Stomach (tissue), 9 donors: ENCODE measurements around the gene SHANK1. TPM values are rescaled to one million over a fixed set of nuclear protein-coding genes. Genes with fewer than 3 reads are reported as not detected.

Source experiments
- DNase-seq, 2 donors: peaks; one replicate each; pipeline versions ENCODE4 v3.0.0 to v3.0.0-alpha.2; 2013 to 2019
- H3K27ac ChIP-seq, 5 donors: fragments of 200-600 bp in 4 of 5; sonication (generic) in 4 of 5; one replicate each; pipeline ENCODE4 v1.5.1; 2013 to 2019; ENCODE audit warnings: mild to moderate bottlenecking in 1 of 5, moderate library complexity in 1 of 5
- H3K27me3 ChIP-seq, 3 donors: fragments of 200-600 bp; sonication (generic); one replicate each; pipeline ENCODE4 v1.5.1; 2017 to 2019; ENCODE audit warnings: mixed run types in 1 of 3
- H3K36me3 ChIP-seq, 4 donors: fragments of 200-600 bp; sonication (generic); 1 replicate in 3 of 4; 2 replicates in 1 of 4; pipeline ENCODE4 v1.5.1; 2016 to 2019
- H3K4me1 ChIP-seq, 4 donors: fragments of 200-600 bp; sonication (generic); one replicate each; pipeline ENCODE4 v1.5.1; 2016 to 2019
- H3K4me3 ChIP-seq, 4 donors: fragments of 200-600 bp; sonication (generic) in 3 of 4; one replicate each; pipeline ENCODE4 v1.5.1; 2016 to 2019; ENCODE audit warnings: mild to moderate bottlenecking in 1 of 4
- H3K9me3 ChIP-seq, 4 donors: fragments of 200-600 bp; sonication (generic); one replicate each; pipeline ENCODE4 v1.5.1; 2016 to 2019
- EP300 ChIP-seq: sonication (generic); formaldehyde crosslinking; IDR thresholded peaks from one replicate; pipeline ENCODE4 v1.6.1; 2017; ENCODE audit warnings: antibody characterized with exemption
- POLR2A ChIP-seq, 4 donors: fragments of 450-650 bp; IDR thresholded peaks; one replicate each; pipeline ENCODE4 v1.6.1; 2016; ENCODE audit warnings: antibody characterized with exemption in 4 of 4, control low read depth in 2 of 4, mild to moderate bottlenecking in 1 of 4, moderate library complexity in 1 of 4
- POLR2AphosphoS5 ChIP-seq, 3 donors: sonication (generic); formaldehyde crosslinking; IDR thresholded peaks; one replicate each; pipeline ENCODE4 v1.6.1; 2016; ENCODE audit warnings: antibody characterized with exemption in 3 of 3
- WGBS, 5 donors: extraction: QIAGEN DNeasy Blood & Tissue Kit in 3 of 5; methylation state at CpG; one replicate each; pipeline versions ENCODE4 v1.1.5 to v1.1.7; 2013 to 2018; 5-methylcytosine and 5-hydroxymethylcytosine counted together
- intact Hi-C: fragments of 100-400 bp; cut with DNase I; formaldehyde crosslinking; loops from one replicate; pipeline ENCODE4 v1.15.1; 2023; ENCODE audit warnings: low total_unique reads
- polyA plus RNA-seq, 3 donors: library from polyadenylated mRNA; stranded (reverse); fragments of 200-250 nt; gene quantifications; one replicate each; pipeline ENCODE4 v1.2.3, GENCODE V29; 2013
- total RNA-seq, 5 donors: library from RNA; depleted of rRNA; stranded (reverse); fragments of >200 nt; gene quantifications; one replicate each; pipeline versions ENCODE4 v1.1.0 to v1.2.3, GENCODE V29; 2014 to 2016
- TF ChIP-seq, protein P1 (sequence below), 7 experiments: fragments of 450-650 bp in 4 of 7; fragments of 200-600 bp in 3 of 7; sonication (generic) in 3 of 7; IDR thresholded peaks; one replicate each; pipeline ENCODE4 v1.5.1; 2016 to 2019; ENCODE audit warnings: antibody characterized with exemption in 7 of 7, control low read depth in 2 of 7, mild to moderate bottlenecking in 1 of 7
- donor health status: healthy with polysubstance abuse.
- donor health status: Bipolar disorder and iron deficiency.
- donor health status: healthy.

SHANK1 gene
- total and polyA plus RNA-seq, 8 donors = 0.15 to 1.5 (median 0.67) TPM; not detected in 4

- Histone ChIP-seq H3K27me3 (peaks cover 0 to 65% (median 17%) of the 10 kb centered on the region in 3 donors), H3K27ac (no peak overlapping the region), H3K4me3 (no peak overlapping the region), H3K9me3 (peaks cover 7 to 40% (median 35%) of the 10 kb centered on the region in 4 donors), H3K36me3 (no peaks in the 10 kb centered on the region), H3K4me1 (peaks cover 0 to 4% (median 2%) of the 10 kb centered on the region in 4 donors)
- DNase-seq = no peak
- 88 to 99% (median 98%) methylated on average over 2 of the region's 2 CpGs for WGBS, 5 donors
- intact Hi-C loops = no loop called here
- TF ChIP-seq POLR2AphosphoS5 (IDR thresholded peaks at IDR 0.05) = no peak
- TF ChIP-seq POLR2A (IDR thresholded peaks at IDR 0.05) = no peak
- TF ChIP-seq EP300 = no peak
- TF ChIP-seq, protein P1, sequence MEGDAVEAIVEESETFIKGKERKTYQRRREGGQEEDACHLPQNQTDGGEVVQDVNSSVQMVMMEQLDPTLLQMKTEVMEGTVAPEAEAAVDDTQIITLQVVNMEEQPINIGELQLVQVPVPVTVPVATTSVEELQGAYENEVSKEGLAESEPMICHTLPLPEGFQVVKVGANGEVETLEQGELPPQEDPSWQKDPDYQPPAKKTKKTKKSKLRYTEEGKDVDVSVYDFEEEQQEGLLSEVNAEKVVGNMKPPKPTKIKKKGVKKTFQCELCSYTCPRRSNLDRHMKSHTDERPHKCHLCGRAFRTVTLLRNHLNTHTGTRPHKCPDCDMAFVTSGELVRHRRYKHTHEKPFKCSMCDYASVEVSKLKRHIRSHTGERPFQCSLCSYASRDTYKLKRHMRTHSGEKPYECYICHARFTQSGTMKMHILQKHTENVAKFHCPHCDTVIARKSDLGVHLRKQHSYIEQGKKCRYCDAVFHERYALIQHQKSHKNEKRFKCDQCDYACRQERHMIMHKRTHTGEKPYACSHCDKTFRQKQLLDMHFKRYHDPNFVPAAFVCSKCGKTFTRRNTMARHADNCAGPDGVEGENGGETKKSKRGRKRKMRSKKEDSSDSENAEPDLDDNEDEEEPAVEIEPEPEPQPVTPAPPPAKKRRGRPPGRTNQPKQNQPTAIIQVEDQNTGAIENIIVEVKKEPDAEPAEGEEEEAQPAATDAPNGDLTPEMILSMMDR (IDR thresholded peaks at IDR 0.05) = no peak
Observed at GRCh38 chr19:50633973-50634372, 85.6 kb downstream of the SHANK1 start.

- no peak overlapping the region for H3K27ac ChIP-seq
- intact Hi-C loops = no loop called here
- H3K9me3 ChIP-seq = peaks cover 7 to 40% (median 35%) of the 10 kb centered on the region in 4 donors
- H3K4me3 ChIP-seq = no peak overlapping the region
- WGBS, 5 donors = 58 to 82% (median 74%) methylated on average over 2 of the region's 2 CpGs
- H3K4me1 ChIP-seq = no peaks in the 10 kb centered on the region
- H3K27me3 ChIP-seq = peaks cover 0 to 59% (median 12%) of the 10 kb centered on the region in 3 donors
- DNase-seq = no peak
- no peak for TF ChIP-seq POLR2A (IDR thresholded peaks at IDR 0.05)
- no peak for TF ChIP-seq POLR2AphosphoS5 (IDR thresholded peaks at IDR 0.05)
- TF ChIP-seq, protein P1 (IDR thresholded peaks at IDR 0.05) = no peak
- TF ChIP-seq EP300 = no peak
- H3K36me3 ChIP-seq = no peaks in the 10 kb centered on the region
Observed at GRCh38 chr19:50633359-50633758, 86.2 kb downstream of the SHANK1 start.

- H3K4me3 ChIP-seq = no peak overlapping the region
- peaks cover 7 to 40% (median 35%) of the 10 kb centered on the region in 4 donors for H3K9me3 ChIP-seq
- DNase-seq = no peak
- no peaks in the 10 kb centered on the region for H3K4me1 ChIP-seq
- H3K36me3 ChIP-seq = no peaks in the 10 kb centered on the region
- intact Hi-C loops = no loop called here
- TF ChIP-seq POLR2A (IDR thresholded peaks at IDR 0.05) (no peak), EP300 (no peak), POLR2AphosphoS5 (IDR thresholded peaks at IDR 0.05) (no peak)
- TF ChIP-seq, protein P1 (IDR thresholded peaks at IDR 0.05) = no peak
- WGBS, 5 donors = 66 to 79% (median 74%) methylated on average over 16 to 20 of the region's 20 CpGs
- no peak overlapping the region for H3K27ac ChIP-seq
- H3K27me3 ChIP-seq = peaks cover 0 to 48% (median 10%) of the 10 kb centered on the region in 3 donors
Observed at GRCh38 chr19:50632151-50632835, 87.3 kb downstream of the SHANK1 start.

- no peak for TF ChIP-seq EP300
- TF ChIP-seq, protein P1 (IDR thresholded peaks at IDR 0.05) = no peak
- no peak for TF ChIP-seq POLR2AphosphoS5 (IDR thresholded peaks at IDR 0.05)
- no peak for TF ChIP-seq POLR2A (IDR thresholded peaks at IDR 0.05)
- Histone ChIP-seq H3K36me3 (no peaks in the 10 kb centered on the region), H3K4me1 (no peaks in the 10 kb centered on the region), H3K27ac (no peak overlapping the region), H3K4me3 (no peak overlapping the region), H3K9me3 (peaks cover 7 to 29% (median 25%) of the 10 kb centered on the region in 4 donors), H3K27me3 (peaks cover 0 to 29% (median 5%) of the 10 kb centered on the region in 3 donors)
- no peak for DNase-seq
- WGBS, 5 donors = 67 to 77% (median 73%) methylated on average over 8 to 14 of the region's 14 CpGs
- intact Hi-C loops = no loop called here
Observed at GRCh38 chr19:50629801-50630200, 89.8 kb downstream of the SHANK1 start.
